ENCODE results near the gene LRP1-AS.

LRP1-AS gene

DNA sequence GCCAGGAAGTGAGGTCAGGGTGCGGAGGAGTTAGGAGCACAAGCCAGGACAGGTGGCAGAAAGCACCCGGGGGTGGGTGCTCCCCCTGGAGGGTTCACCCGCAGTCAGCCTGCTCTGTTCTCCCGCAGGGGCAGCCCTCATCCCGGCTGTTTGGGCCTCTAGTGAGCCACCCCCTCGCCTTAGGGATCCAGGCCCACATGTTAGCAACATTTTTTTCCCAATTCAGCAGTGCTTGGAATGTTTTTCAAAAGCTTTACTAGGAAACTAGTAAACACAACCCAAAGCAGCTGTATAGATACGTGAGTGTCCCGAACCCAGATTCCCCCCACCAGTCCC is 40.6 kb upstream of the LRP1-AS start (continued):
- no peak for TF ChIP-seq SNAI2 (CRISPR knock-in tag; IDR thresholded peaks at IDR 0.05)

DNA sequence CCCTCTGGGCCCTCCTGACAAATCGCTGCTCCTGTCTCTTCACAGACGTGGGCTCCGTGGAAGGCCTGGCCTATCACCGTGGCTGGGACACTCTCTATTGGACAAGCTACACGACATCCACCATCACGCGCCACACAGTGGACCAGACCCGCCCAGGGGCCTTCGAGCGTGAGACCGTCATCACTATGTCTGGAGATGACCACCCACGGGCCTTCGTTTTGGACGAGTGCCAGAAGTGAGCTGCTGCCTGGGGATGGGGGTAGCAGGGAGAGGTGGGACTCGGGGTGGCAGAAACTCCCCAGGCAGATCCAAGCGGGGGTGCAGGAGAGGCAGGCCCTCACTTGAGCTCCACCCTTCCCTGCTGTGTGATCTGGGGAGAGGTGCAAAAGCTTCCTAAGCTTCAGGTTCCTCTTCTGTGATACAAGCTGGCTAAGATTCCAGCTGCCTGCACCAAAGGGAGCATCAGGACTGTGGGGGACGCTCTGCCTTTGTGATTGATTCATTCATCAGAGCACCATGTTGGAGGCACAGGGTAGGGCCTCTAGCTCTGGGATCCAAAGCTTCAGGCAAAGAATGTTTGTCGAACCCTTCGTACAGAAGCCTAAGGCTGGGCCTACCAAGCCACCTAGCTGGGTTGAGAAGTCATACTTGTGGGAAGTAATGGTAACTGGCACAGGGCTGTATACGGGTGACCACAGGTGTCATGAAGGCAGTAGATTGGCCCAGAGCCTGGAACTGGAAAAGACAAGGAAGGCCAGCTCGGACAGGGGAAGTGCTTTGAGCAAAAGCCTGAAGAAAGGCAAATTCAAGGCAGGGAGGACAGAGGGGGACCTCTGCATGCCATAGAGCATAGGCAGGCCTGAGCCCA is 40.0 kb upstream of the LRP1-AS start:
- TF ChIP-seq, protein P1, sequence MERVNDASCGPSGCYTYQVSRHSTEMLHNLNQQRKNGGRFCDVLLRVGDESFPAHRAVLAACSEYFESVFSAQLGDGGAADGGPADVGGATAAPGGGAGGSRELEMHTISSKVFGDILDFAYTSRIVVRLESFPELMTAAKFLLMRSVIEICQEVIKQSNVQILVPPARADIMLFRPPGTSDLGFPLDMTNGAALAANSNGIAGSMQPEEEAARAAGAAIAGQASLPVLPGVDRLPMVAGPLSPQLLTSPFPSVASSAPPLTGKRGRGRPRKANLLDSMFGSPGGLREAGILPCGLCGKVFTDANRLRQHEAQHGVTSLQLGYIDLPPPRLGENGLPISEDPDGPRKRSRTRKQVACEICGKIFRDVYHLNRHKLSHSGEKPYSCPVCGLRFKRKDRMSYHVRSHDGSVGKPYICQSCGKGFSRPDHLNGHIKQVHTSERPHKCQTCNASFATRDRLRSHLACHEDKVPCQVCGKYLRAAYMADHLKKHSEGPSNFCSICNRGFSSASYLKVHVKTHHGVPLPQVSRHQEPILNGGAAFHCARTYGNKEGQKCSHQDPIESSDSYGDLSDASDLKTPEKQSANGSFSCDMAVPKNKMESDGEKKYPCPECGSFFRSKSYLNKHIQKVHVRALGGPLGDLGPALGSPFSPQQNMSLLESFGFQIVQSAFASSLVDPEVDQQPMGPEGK (CRISPR knock-in tag; IDR thresholded peaks at IDR 0.05; ENCODE audit: borderline replicate concordance): no peak
- TF ChIP-seq OSR1 (CRISPR knock-in tag; IDR thresholded peaks at IDR 0.05): no peak
- TF ChIP-seq ZFP30 (CRISPR knock-in tag; IDR thresholded peaks at IDR 0.05): no peak
- no peak for TF ChIP-seq ESRRG (CRISPR knock-in tag; IDR thresholded peaks at IDR 0.05)
- TF ChIP-seq ZNF70 (CRISPR knock-in tag; IDR thresholded peaks at IDR 0.05): no peak
- TF ChIP-seq GLIS3 (CRISPR knock-in tag; IDR thresholded peaks at IDR 0.05): no peak
- TF ChIP-seq ZNF8 (CRISPR knock-in tag; IDR thresholded peaks at IDR 0.05): no peak
- TF ChIP-seq, protein P2, sequence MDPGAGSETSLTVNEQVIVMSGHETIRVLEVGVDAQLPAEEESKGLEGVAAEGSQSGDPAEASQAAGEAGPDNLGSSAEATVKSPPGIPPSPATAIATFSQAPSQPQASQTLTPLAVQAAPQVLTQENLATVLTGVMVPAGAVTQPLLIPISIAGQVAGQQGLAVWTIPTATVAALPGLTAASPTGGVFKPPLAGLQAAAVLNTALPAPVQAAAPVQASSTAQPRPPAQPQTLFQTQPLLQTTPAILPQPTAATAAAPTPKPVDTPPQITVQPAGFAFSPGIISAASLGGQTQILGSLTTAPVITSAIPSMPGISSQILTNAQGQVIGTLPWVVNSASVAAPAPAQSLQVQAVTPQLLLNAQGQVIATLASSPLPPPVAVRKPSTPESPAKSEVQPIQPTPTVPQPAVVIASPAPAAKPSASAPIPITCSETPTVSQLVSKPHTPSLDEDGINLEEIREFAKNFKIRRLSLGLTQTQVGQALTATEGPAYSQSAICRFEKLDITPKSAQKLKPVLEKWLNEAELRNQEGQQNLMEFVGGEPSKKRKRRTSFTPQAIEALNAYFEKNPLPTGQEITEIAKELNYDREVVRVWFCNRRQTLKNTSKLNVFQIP (CRISPR knock-in tag; IDR thresholded peaks at IDR 0.05; ENCODE audit: borderline replicate concordance, low read depth): no peak
- TF ChIP-seq CSDC2 (CRISPR knock-in tag; IDR thresholded peaks at IDR 0.05): no peak
- no peak for TF ChIP-seq ARNTL (CRISPR knock-in tag; IDR thresholded peaks at IDR 0.05; ENCODE audit: borderline replicate concordance, low read depth)
- no peak for TF ChIP-seq BACH2 (CRISPR knock-in tag; IDR thresholded peaks at IDR 0.05; ENCODE audit: borderline replicate concordance)
- TF ChIP-seq RARB (CRISPR knock-in tag; IDR thresholded peaks at IDR 0.05): no peak
- no peak for TF ChIP-seq TOX (CRISPR knock-in tag; IDR thresholded peaks at IDR 0.05; ENCODE audit: borderline replicate concordance)
- no peak for ATAC-seq

DNA sequence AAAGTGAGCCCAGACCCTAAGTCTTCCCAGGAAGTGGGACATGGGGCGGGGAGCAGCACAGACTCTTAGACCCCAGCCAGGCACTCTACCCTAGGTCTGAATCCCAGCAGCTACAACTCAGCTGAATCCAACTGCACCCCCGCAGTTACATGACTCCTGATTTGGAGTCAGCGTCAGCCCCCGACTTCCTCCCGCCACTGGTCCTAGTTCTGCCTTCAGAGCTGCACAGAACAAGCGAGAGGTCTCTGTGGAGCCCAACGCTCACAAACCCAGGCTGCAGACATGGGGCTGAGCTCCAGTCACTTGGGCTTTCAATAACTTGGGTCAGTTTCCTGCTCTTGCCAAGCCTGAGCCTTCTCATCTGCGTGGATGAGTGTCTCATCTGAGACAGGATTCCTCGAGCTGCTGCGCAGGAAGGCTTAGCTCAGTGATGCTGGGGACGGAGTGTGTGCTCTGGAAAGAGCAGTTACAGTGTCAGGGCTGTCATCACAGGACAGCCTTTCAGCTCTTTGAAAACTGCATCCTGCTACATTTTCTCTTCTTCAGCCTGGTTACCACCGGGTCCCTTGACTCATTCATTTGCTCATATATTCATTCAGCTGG is 38.6 kb upstream of the LRP1-AS start:
- no peak for TF ChIP-seq TOX (CRISPR knock-in tag; IDR thresholded peaks at IDR 0.05; ENCODE audit: borderline replicate concordance)
- no peak for TF ChIP-seq BACH2 (CRISPR knock-in tag; IDR thresholded peaks at IDR 0.05; ENCODE audit: borderline replicate concordance)
- TF ChIP-seq, protein P2 (CRISPR knock-in tag; IDR thresholded peaks at IDR 0.05; ENCODE audit: borderline replicate concordance, low read depth): no peak
- no peak for TF ChIP-seq SNAI2 (CRISPR knock-in tag; IDR thresholded peaks at IDR 0.05)
- no peak for TF ChIP-seq TCF4 (CRISPR knock-in tag; IDR thresholded peaks at IDR 0.05; ENCODE audit: borderline replicate concordance)
- TF ChIP-seq GLIS3 (CRISPR knock-in tag; IDR thresholded peaks at IDR 0.05): no peak
- TF ChIP-seq CSDC2 (CRISPR knock-in tag; IDR thresholded peaks at IDR 0.05): no peak
- no peak for TF ChIP-seq ESRRG (CRISPR knock-in tag; IDR thresholded peaks at IDR 0.05)
- no peak for TF ChIP-seq RARB (CRISPR knock-in tag; IDR thresholded peaks at IDR 0.05)
- TF ChIP-seq ZNF565 (CRISPR knock-in tag; conservative IDR thresholded peaks at IDR 0.05; ENCODE audit: low read depth): no peak
- TF ChIP-seq ZNF8 (CRISPR knock-in tag; IDR thresholded peaks at IDR 0.05): no peak
- no peak for TF ChIP-seq ARNTL (CRISPR knock-in tag; IDR thresholded peaks at IDR 0.05; ENCODE audit: borderline replicate concordance, low read depth)
- TF ChIP-seq, protein P3, sequence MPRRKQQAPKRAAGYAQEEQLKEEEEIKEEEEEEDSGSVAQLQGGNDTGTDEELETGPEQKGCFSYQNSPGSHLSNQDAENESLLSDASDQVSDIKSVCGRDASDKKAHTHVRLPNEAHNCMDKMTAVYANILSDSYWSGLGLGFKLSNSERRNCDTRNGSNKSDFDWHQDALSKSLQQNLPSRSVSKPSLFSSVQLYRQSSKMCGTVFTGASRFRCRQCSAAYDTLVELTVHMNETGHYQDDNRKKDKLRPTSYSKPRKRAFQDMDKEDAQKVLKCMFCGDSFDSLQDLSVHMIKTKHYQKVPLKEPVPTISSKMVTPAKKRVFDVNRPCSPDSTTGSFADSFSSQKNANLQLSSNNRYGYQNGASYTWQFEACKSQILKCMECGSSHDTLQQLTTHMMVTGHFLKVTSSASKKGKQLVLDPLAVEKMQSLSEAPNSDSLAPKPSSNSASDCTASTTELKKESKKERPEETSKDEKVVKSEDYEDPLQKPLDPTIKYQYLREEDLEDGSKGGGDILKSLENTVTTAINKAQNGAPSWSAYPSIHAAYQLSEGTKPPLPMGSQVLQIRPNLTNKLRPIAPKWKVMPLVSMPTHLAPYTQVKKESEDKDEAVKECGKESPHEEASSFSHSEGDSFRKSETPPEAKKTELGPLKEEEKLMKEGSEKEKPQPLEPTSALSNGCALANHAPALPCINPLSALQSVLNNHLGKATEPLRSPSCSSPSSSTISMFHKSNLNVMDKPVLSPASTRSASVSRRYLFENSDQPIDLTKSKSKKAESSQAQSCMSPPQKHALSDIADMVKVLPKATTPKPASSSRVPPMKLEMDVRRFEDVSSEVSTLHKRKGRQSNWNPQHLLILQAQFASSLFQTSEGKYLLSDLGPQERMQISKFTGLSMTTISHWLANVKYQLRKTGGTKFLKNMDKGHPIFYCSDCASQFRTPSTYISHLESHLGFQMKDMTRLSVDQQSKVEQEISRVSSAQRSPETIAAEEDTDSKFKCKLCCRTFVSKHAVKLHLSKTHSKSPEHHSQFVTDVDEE (CRISPR knock-in tag; IDR thresholded peaks at IDR 0.05): no peak

DNA sequence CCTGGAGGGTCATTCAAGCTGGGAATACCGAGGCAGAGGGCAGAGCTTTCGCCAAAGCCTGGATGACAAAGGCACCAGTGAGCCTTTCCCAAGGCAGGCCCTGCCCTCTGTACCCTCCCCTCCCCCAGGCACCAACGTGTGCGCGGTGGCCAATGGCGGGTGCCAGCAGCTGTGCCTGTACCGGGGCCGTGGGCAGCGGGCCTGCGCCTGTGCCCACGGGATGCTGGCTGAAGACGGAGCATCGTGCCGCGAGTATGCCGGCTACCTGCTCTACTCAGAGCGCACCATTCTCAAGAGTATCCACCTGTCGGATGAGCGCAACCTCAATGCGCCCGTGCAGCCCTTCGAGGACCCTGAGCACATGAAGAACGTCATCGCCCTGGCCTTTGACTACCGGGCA is 38.0 kb upstream of the LRP1-AS start:
- no peak for TF ChIP-seq GLIS3 (CRISPR knock-in tag; IDR thresholded peaks at IDR 0.05)
- ATAC-seq: no peak

More for the DNA sequence above, 38.6 kb upstream of the LRP1-AS start:
- ATAC-seq: no peak

All from SK-N-SH treated with all-trans-retinoic acid at 6 μM for 48 hours (cell line).